Mucosa of rectum (tissue), 2 donors: Measurements from ENCODE around the gene IFNAR1.

Experiments
- H3K27ac ChIP-seq, 2 donors: one replicate each; pipeline ENCODE4 v1.7.0; 2013; ENCODE audit warnings: inconsistent platforms in 2 of 2, low read depth in 2 of 2, low read length in 2 of 2
- H3K27me3 ChIP-seq, 2 donors: one replicate each; pipeline ENCODE4 v1.7.0; 2013; ENCODE audit warnings: low read length in 2 of 2; ENCODE audit not compliant: control insufficient read depth in 2 of 2, insufficient read depth in 2 of 2
- H3K36me3 ChIP-seq, 2 donors: one replicate each; pipeline ENCODE4 v1.7.0; 2013; ENCODE audit warnings: low read length in 2 of 2; ENCODE audit not compliant: control insufficient read depth in 2 of 2, insufficient read depth in 2 of 2
- H3K4me1 ChIP-seq, 2 donors: one replicate each; pipeline ENCODE4 v1.7.0; 2013; ENCODE audit warnings: low read length in 2 of 2, mild to moderate bottlenecking in 1 of 2; ENCODE audit not compliant: control insufficient read depth in 2 of 2, insufficient read depth in 2 of 2
- H3K4me3 ChIP-seq, 2 donors: one replicate each; pipeline ENCODE4 v1.7.0; 2013; ENCODE audit warnings: low read length in 2 of 2
- H3K9ac ChIP-seq, 2 donors: one replicate each; pipeline ENCODE4 v1.7.0; 2013; ENCODE audit warnings: low read length in 2 of 2, low read depth in 1 of 2, mild to moderate bottlenecking in 1 of 2
- H3K9me3 ChIP-seq, 2 donors: one replicate each; pipeline ENCODE4 v1.7.0; 2013; ENCODE audit warnings: low read length in 2 of 2; ENCODE audit not compliant: control insufficient read depth in 2 of 2
- donor health status: healthy.
- donor health status: Normal muscosa, but diverticular disease.

IFNAR1 gene

GRCh38 chr21:33394260-33394659 lies 69.5 kb downstream of the IFNAR1 start:
- H3K9ac ChIP-seq: no peak overlapping the region
- H3K9me3 ChIP-seq: no peaks in the 10 kb centered on the region
- no peak overlapping the region for H3K27ac ChIP-seq
- H3K27me3 ChIP-seq: no peaks in the 10 kb centered on the region
- H3K36me3 ChIP-seq: no peaks in the 10 kb centered on the region
- H3K4me1 ChIP-seq: peaks cover 0 to 2% of the 10 kb centered on the region in 2 donors
- no peak overlapping the region for H3K4me3 ChIP-seq

GRCh38 chr21:33395891-33396331 lies 71.1 kb downstream of the IFNAR1 start:
- Histone ChIP-seq H3K9me3 (no peaks in the 10 kb centered on the region), H3K9ac (no peak overlapping the region), H3K36me3 (no peaks in the 10 kb centered on the region), H3K27ac (no peak overlapping the region), H3K27me3 (no peaks in the 10 kb centered on the region), H3K4me3 (no peak overlapping the region), H3K4me1 (peaks cover 0 to 2% of the 10 kb centered on the region in 2 donors)

- H3K27me3 ChIP-seq: no peaks in the 10 kb centered on the region
- no peaks in the 10 kb centered on the region for H3K9me3 ChIP-seq
- H3K4me3 ChIP-seq: no peak overlapping the region
- no peaks in the 10 kb centered on the region for H3K36me3 ChIP-seq
- peaks cover 0 to 2% of the 10 kb centered on the region in 2 donors for H3K4me1 ChIP-seq
- no peak overlapping the region for H3K27ac ChIP-seq
- no peak overlapping the region for H3K9ac ChIP-seq
Observed at GRCh38 chr21:33396436-33396835, 71.7 kb downstream of the IFNAR1 start.

- Histone ChIP-seq H3K27ac (no peak overlapping the region), H3K9me3 (no peaks in the 10 kb centered on the region), H3K9ac (no peak overlapping the region), H3K4me3 (no peak overlapping the region), H3K36me3 (no peaks in the 10 kb centered on the region), H3K27me3 (no peaks in the 10 kb centered on the region), H3K4me1 (peaks cover 0 to 2% of the 10 kb centered on the region in 2 donors)
Observed at GRCh38 chr21:33396951-33397350, 72.2 kb downstream of the IFNAR1 start.

GRCh38 chr21:33397717-33398116 lies 72.9 kb downstream of the IFNAR1 start:
- no peaks in the 10 kb centered on the region for H3K27me3 ChIP-seq
- H3K9me3 ChIP-seq: no peaks in the 10 kb centered on the region
- no peaks in the 10 kb centered on the region for H3K36me3 ChIP-seq
- H3K27ac ChIP-seq: no peak overlapping the region
- H3K4me1 ChIP-seq: peaks cover 0 to 2% of the 10 kb centered on the region in 2 donors
- no peak overlapping the region for H3K9ac ChIP-seq
- H3K4me3 ChIP-seq: no peak overlapping the region

- H3K27ac ChIP-seq: no peak overlapping the region
- H3K36me3 ChIP-seq: no peaks in the 10 kb centered on the region
- no peaks in the 10 kb centered on the region for H3K9me3 ChIP-seq
- no peak overlapping the region for H3K4me3 ChIP-seq
- H3K4me1 ChIP-seq: no peaks in the 10 kb centered on the region
- no peaks in the 10 kb centered on the region for H3K27me3 ChIP-seq
- no peak overlapping the region for H3K9ac ChIP-seq
Observed at GRCh38 chr21:33398361-33398760, 73.6 kb downstream of the IFNAR1 start.

GRCh38 chr21:33401630-33401992 lies 76.8 kb downstream of the IFNAR1 start:
- Histone ChIP-seq H3K9ac (no peak overlapping the region), H3K4me1 (peaks cover 18 to 20% of the 10 kb centered on the region in 2 donors), H3K27me3 (no peaks in the 10 kb centered on the region), H3K4me3 (no peak overlapping the region), H3K36me3 (no peaks in the 10 kb centered on the region), H3K27ac (no peak overlapping the region), H3K9me3 (no peaks in the 10 kb centered on the region)

GRCh38 chr21:33402001-33402979 lies 77.5 kb downstream of the IFNAR1 start:
- H3K27ac ChIP-seq: peak overlapping the region; percentile 94
- H3K4me1 ChIP-seq: peaks cover 18 to 20% of the 10 kb centered on the region in 2 donors
- no peak overlapping the region for H3K9ac ChIP-seq
- no peaks in the 10 kb centered on the region for H3K9me3 ChIP-seq
- no peaks in the 10 kb centered on the region for H3K27me3 ChIP-seq
- H3K36me3 ChIP-seq: no peaks in the 10 kb centered on the region
- peak overlapping the region in 1 of 2 donors; percentile 44 for H3K4me3 ChIP-seq

- peak within 1 kb of the TSS; percentile 88 to 90 for H3K9ac ChIP-seq
- H3K36me3 ChIP-seq: no peaks in the 10 kb centered on the region
- peaks cover 18 to 20% of the 10 kb centered on the region in 2 donors for H3K4me1 ChIP-seq
- H3K9me3 ChIP-seq: no peaks in the 10 kb centered on the region
- peak within 1 kb of the TSS; percentile 87 to 90 for H3K4me3 ChIP-seq
- H3K27ac ChIP-seq: peak within 1 kb of the TSS; percentile 94
- no peaks in the 10 kb centered on the region for H3K27me3 ChIP-seq
Observed at GRCh38 chr21:33403128-33403785, 78.5 kb downstream of the IFNAR1 start, which contains the start of gene IFNGR2. IFNGR2 (plus strand) TSS chr21:33403413; CDS start chr21:33403544, 131 bp downstream.
